Measurements from ENCODE around the gene FAM193B.

The FAM193B gene

GRCh38 chr5:177504086-177505056 is 50.0 kb downstream of the FAM193B start:
- TF ChIP-seq, protein P1, sequence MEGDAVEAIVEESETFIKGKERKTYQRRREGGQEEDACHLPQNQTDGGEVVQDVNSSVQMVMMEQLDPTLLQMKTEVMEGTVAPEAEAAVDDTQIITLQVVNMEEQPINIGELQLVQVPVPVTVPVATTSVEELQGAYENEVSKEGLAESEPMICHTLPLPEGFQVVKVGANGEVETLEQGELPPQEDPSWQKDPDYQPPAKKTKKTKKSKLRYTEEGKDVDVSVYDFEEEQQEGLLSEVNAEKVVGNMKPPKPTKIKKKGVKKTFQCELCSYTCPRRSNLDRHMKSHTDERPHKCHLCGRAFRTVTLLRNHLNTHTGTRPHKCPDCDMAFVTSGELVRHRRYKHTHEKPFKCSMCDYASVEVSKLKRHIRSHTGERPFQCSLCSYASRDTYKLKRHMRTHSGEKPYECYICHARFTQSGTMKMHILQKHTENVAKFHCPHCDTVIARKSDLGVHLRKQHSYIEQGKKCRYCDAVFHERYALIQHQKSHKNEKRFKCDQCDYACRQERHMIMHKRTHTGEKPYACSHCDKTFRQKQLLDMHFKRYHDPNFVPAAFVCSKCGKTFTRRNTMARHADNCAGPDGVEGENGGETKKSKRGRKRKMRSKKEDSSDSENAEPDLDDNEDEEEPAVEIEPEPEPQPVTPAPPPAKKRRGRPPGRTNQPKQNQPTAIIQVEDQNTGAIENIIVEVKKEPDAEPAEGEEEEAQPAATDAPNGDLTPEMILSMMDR (IDR thresholded peaks at IDR 0.05; ENCODE audit: control extremely low read depth, extremely low read depth, low read depth, missing control alignments), result no peak
- no peak for DNase-seq (ENCODE audit: extremely low spot score)
- ChIA-PET CTCF (interaction anchor here (1.0 to 12.3 kb wide), 4 partner anchors 9 to 100 kb away, joined by 3 to 115 read pairs (median 25); no protein-coding TSS in a partner anchor), POLR2A (interaction anchor here (0.6 kb wide), 1 partner anchor 29 kb away, joined by 5 read pairs; no protein-coding TSS in a partner anchor)

DNA sequence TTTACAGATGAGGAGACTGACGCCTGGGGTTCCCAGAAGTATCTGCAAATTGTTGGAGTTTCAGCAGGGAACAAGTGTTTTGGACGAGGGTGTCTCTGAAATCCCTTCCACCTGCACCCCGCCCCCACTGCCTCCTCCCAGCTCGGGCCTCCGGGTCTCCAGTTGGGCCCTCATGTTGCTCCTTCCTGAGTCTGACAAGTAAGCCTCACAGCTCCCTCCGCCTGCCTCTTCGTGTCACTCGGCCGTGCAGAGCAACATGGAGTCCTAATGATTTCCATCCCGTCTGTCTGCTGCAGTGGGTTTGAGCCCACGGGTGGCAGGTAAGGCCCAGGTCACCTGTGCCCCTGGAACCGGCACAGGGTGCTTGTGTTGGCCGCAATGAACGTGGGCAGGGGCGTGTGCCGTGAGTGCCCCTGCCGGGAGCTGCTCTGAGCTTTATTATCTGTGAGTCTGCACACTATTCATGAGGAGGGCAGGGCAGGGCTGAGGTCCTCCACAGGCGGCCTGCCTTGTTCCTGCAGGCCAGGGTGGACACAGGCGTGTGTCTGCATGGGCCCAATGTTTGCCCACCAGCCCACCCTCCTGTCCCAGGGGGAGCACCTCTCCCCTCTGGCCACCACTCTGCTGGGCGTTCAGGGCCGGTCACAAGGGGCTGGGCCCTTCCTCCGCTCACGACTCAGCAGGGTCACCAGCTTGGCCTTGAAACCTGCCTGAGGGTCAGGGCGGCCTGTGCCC is 50.8 kb downstream of the FAM193B start:
- no peak for DNase-seq (ENCODE audit: extremely low spot score)
- TF ChIP-seq, protein P1 (IDR thresholded peaks at IDR 0.05; ENCODE audit: control extremely low read depth, extremely low read depth, low read depth, missing control alignments), result no peak
- CTCF ChIA-PET, result interaction anchor here (2.7 to 12.3 kb wide), 4 partner anchors 13 to 114 kb away, joined by 22 to 115 read pairs (median 66); partner anchors contain the start of gene DDX41

DNA sequence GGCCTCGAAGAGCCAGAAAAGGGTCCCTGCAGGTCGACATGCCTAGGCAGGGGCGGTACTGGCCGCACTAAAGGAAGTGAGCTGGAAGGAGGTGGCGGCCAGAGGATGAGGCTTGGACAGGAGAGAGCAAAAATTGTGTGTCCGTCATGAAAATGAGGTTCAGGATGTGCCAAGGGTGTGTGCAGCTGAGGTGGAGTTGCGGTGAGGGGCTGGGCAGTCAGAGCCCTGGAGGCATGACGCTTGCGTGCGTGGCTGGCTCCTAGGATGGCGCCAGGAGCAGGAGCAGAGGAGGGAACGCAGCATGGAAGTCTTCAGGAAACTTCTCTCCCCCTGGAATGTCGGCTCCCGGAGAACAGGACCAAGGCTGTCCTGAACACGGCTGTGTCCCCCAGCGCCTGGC is 51.5 kb downstream of the FAM193B start:
- CTCF ChIA-PET, result interaction anchor here (1.1 to 12.3 kb wide), 11 partner anchors 10 to 391 kb away, joined by 3 to 115 read pairs (median 10); partner anchors contain the start of gene DDX41
- TF ChIP-seq, protein P1 (IDR thresholded peaks at IDR 0.05; ENCODE audit: control extremely low read depth, extremely low read depth, low read depth, missing control alignments), result no peak
- POLR2A ChIA-PET, result no interaction called here
- no peak for DNase-seq (ENCODE audit: extremely low spot score)

More for the DNA sequence above, 50.8 kb downstream of the FAM193B start:
- POLR2A ChIA-PET, result no interaction called here

GRCh38 chr5:177501874-177502678 is 52.3 kb downstream of the FAM193B start:
- TF ChIP-seq, protein P1 (IDR thresholded peaks at IDR 0.05; ENCODE audit: control extremely low read depth, extremely low read depth, low read depth, missing control alignments), result no peak
- POLR2A ChIA-PET, result interaction anchor here (1.1 kb wide), 1 partner anchor 113 kb away, joined by 3 read pairs; no protein-coding TSS in a partner anchor
- CTCF ChIA-PET, result interaction anchor here (0.7 to 12.3 kb wide), 39 partner anchors 7 to 390 kb away, joined by 3 to 115 read pairs (median 5); partner anchors contain the start of genes DDX41, DOK3, F12 and LMAN2
- DNase-seq (ENCODE audit: extremely low spot score), result peak; percentile 66

GRCh38 chr5:177500685-177501522 is 53.5 kb downstream of the FAM193B start:
- CTCF ChIA-PET, result interaction anchor here (0.6 to 12.3 kb wide), 40 partner anchors 8 to 387 kb away, joined by 3 to 115 read pairs (median 5); partner anchors contain the start of genes DDX41, DOK3, F12 and LMAN2
- TF ChIP-seq, protein P1 (IDR thresholded peaks at IDR 0.05; ENCODE audit: control extremely low read depth, extremely low read depth, low read depth, missing control alignments), result peak; percentile 87
- POLR2A ChIA-PET, result interaction anchor here (1.1 kb wide), 1 partner anchor 112 kb away, joined by 3 read pairs; no protein-coding TSS in a partner anchor
- peak; percentile 73 for DNase-seq (ENCODE audit: extremely low spot score)
